ENCODE data around the gene OR51T1.
"Not testable (repeated sequence)": the region's sequence is repeated elsewhere in the genome, so short reads cannot be mapped to it uniquely, and the experiment has no call there.

The OR51T1 gene

DNA sequence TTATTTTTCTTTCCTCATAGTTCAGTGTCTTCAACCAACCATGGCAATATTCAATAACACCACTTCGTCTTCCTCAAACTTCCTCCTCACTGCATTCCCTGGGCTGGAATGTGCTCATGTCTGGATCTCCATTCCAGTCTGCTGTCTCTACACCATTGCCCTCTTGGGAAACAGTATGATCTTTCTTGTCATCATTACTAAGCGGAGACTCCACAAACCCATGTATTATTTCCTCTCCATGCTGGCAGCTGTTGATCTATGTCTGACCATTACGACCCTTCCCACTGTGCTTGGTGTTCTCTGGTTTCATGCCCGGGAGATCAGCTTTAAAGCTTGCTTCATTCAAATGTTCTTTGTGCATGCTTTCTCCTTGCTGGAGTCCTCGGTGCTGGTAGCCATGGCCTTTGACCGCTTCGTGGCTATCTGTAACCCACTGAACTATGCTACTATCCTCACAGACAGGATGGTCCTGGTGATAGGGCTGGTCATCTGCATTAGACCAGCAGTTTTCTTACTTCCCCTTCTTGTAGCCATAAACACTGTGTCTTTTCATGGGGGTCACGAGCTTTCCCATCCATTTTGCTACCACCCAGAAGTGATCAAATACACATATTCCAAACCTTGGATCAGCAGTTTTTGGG, at the start of gene OR51T1:
Gene OR51T1 (plus strand): TSS at position 41 of the 641 bp plus-strand sequence. CDS start 0 bp downstream, at position 41.
- no peak for DNase-seq (ENCODE audit: low spot score)

GRCh38 chr11:4839851-4840549, 41.7 kb upstream of the OR51T1 start:
- no peak for DNase-seq (ENCODE audit: low spot score)

GRCh38 chr11:4848908-4849532, 32.7 kb upstream of the OR51T1 start, which contains the start of gene OR51S1:
Gene OR51S1, minus strand, starts transcription at chr11:4849208. Its CDS starts 0 bp downstream, at chr11:4849208.
- no peak for DNase-seq (ENCODE audit: low spot score)

GRCh38 chr11:4851033-4851432, 30.7 kb upstream of the OR51T1 start:
- DNase-seq (ENCODE audit: low spot score) = no peak

GRCh38 chr11:4854286-4854685, 27.4 kb upstream of the OR51T1 start:
- not testable (repeated sequence) for DNase-seq (ENCODE audit: low spot score)

DNA sequence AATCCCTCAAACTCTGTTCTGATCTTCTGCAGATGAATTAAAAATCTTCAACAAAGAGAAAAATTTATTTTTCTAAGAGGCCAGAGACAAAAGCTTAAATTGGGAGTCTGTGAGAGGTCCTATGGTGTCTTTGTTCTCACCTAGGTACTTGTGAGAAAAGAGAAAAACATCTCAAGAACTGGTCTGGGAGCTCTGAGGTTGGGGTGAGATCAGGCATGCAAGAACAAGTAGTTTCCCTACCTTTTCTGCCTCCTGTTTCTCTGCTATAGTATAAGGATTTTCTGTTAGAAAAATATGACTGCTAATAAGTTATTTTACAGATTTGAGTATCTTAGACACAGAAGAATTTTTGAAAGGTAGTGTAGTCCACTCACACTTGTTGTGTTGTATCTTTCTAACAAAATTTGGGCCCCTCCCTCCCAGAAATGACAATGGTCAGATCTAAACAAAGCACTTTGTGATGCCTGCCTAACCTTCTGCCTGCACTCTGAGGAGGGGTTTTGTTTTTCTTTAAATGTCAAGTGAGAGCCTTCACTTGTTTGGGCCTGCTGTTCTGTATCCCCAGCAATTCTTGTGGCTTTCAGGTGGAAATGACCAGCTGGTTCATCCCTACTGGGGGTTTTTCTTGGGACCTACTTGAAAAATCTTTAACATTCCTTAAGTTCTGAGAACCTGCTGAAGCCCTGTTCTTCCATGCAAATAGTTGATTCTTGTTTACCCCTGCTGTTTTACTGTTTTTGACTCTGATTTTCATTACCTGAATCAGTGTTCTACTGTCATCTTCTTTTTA, 19.1 kb upstream of the OR51T1 start:
- no peak for DNase-seq (ENCODE audit: low spot score)

GRCh38 chr11:4863876-4864275, 17.8 kb upstream of the OR51T1 start:
- no peak for DNase-seq (ENCODE audit: low spot score)

- no peak for DNase-seq (ENCODE audit: low spot score)
These were observed 15.8 kb upstream of the OR51T1 start for GRCh38 chr11:4865855-4866254.

DNA sequence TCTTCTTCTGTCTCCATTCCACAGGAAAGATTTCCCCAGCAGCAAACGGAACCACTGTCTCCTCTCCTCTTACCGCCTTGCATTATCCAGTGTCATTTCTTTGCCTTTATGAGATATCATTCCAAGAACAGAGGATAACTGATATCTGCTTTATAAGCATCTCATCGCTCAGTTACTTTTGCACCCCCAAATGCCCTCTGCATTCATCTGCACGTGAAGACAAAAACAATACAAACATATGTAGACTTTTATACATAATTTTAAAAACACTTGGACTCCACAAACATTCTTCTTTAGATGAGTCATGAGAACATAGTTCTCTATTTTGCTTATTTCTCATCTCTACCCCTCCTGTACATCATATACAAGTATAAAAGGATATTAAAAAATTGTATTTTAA, 512 bp upstream of the OR51T1 start:
- DNase-seq (ENCODE audit: low spot score) = no peak

DNA sequence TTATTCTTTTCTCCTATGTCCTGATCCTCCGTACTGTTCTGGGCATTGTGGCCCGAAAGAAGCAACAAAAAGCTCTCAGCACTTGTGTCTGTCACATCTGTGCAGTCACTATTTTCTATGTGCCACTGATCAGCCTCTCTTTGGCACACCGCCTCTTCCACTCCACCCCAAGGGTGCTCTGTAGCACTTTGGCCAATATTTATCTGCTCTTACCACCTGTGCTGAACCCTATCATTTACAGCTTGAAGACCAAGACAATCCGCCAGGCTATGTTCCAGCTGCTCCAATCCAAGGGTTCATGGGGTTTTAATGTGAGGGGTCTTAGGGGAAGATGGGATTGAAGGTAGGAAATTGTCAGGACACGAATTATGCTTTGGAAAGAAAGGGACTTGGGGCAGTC, 843 bp downstream of the OR51T1 start:
- no peak for DNase-seq (ENCODE audit: low spot score)

DNA sequence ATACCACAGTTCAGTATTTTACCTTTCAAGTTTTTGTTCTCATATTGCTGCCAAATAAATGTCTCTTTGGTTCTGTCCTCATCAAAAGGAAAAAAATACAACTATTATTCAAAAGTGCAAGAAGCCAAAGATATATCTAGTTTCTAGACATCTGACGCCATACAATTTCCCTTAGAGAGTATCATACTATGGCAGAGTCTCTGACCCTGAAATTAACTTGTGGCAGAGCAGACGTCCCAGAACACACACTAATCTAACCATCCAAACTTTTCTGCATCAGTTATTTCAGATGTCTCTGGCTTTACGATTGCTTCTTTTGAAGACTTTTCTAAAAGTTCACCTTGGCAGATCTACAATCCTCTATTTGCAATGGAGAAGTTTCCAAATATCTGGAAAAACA, 2.7 kb downstream of the OR51T1 start:
- no peak for DNase-seq (ENCODE audit: low spot score)

DNA sequence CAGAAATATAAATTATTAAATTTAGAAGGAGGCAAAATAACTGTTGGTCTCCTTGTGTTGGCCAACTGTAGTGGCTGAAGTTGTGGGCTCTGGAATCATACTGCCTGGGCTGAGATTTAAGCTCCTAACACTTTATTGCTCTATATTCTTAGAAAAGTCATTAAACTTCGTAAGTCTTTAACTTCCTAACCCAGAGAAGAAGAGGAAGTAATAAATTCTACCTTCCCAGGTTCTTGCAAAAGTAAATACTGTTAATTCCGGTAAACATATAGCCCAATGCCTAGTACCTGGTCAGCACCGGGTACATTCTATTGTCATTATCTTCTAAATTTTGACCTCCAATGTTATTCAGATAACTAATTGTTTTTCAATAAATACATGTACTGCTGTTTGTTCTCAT, 4.5 kb downstream of the OR51T1 start:
- no peak for DNase-seq (ENCODE audit: low spot score)

DNA sequence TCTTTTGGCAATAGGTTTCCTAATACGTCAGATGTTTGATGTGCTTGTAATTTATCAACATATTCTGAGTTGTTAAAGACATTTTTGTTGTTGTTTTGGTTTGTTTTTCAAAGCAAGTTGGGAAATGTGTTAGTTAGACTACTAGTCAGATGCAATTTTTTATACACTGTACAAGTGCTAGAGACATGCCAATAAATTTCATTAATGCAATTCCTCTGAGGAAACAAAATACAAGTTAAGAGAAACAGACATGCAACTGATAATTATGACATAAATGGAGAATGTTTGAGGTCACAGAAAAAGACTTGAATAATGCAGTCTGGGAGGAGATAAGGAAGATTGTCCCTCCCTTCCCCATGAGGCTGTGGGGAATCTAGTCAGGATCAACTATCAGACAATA, 5.9 kb downstream of the OR51T1 start:
- no peak for DNase-seq (ENCODE audit: low spot score)

DNA sequence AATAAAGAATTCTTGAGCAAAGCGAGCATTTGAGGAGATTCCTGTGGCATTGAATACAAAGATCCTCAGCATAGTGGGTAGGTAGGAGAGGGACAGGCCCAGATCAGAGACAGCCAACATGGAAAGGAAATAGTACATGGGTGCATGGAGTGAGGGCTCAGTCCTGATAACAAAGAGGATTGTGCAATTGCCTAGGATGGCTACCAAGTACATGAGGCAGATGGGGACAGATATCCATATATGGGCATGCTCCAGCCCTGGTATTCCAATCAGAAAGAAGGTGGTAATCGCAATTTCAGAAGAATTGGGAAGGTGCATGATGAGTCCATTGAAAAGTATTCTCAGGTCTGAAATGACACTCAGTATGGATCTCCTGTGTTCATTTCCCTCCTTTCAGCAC, 8.6 kb downstream of the OR51T1 start:
- DNase-seq (ENCODE audit: low spot score) = no peak

DNA sequence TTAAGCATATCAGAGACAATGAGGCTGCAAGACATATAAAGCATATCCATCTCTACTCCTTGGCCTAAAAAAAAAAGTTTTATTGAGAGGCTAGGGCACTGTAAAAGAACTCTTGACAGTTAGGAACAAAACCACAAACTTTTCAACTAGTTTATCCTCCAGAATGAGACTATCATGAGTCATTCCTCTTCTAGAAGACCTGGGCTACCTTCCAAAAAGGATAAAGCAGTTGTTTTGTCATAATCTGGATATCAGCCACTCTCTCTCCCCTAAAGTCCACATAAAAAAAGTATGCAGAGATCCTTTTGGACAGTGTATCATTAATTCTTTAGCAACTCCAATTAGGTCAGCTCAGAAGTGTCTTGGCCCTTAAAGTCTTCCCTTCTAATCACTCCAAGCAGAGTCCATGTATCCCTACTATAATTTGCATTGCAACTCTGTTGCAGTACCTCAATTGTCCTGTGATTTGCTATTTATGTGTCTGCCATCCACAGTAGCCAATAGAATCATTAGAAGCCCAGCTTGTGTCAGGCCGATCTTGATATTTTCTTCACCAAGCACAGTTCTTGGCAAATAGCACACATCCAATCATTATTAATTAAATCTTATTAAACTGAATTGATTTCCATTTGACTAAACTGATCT, 10.4 kb downstream of the OR51T1 start:
- DNase-seq (ENCODE audit: low spot score) = peak; percentile 4

- no peak for DNase-seq (ENCODE audit: low spot score)
These were observed 21.8 kb downstream of the OR51T1 start, which contains the start of gene OR51A7 for GRCh38 chr11:4903484-4903883. Gene OR51A7, plus strand, starts transcription at chr11:4903783. Its CDS starts 3,587 bp downstream, at chr11:4907370.

- DNase-seq (ENCODE audit: low spot score) = no peak
These were observed 34.9 kb downstream of the OR51T1 start for GRCh38 chr11:4916581-4916980.

GRCh38 chr11:4919250-4919649, 37.5 kb downstream of the OR51T1 start, which contains the start of gene OR51G2:
Gene OR51G2, minus strand, starts transcription at chr11:4919350. Its CDS starts 3,687 bp downstream, at chr11:4915663.
- DNase-seq (ENCODE audit: low spot score) = no peak

DNA sequence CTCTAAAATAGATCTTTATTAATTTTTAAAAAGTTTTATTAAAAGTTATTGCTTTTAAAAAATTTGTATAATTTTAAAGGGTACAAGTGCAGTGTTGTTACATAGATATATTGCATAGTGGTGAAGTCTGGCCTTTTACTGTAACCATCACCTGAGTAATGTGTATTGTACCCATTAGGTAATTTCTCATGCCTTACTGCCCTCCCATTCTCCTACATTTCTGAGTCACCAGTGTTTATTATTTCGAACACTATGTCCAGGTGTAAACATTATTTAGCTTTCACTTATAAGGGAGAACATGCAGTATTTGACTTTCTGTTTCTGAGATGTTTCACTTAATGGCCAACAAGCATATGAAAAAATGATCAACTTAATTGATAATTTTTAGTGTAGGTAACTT, 40.1 kb downstream of the OR51T1 start:
- no peak for DNase-seq (ENCODE audit: low spot score)

- no peak for DNase-seq (ENCODE audit: low spot score)
These were observed 40.6 kb downstream of the OR51T1 start for GRCh38 chr11:4922304-4922703.

DNA sequence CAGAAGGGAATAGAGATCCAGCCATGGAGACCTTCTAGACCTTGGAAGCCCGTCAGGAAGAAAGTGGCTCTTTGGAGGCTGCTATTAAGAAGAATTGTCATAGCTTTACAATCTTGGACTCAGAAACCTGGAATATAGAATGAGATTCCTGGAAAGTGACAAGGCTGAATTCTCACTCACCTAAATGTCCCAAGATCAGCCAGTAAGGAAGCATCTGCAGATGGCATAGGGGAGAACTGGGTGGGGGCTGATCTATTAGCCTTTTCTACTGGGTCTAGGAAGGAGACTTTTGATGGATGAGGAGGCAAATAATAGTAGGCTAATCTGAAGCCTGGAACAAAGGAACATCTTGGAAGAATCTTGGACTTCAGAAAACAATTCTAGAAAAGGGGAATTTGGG, 42.5 kb downstream of the OR51T1 start, which contains the start of gene OR51G1:
Gene OR51G1 (minus strand): TSS at position 101 of the 400 bp plus-strand sequence. CDS start 0 bp downstream, at position 101.
- DNase-seq (ENCODE audit: low spot score) = no peak

- DNase-seq (ENCODE audit: low spot score) = no peak
These were observed 44.9 kb downstream of the OR51T1 start for GRCh38 chr11:4926608-4927007.
